Stimulated activated naive CD8-positive, alpha-beta T cell treated with anti-CD3 and anti-CD28 coated beads, Interleukin-15, amount 100 ng/mL, for 72 hours (primary cell): ENCODE results near the gene SARNP.
A peak's percentile ranks its signal among the peaks of the same experiment; 100 is the strongest.

Experiments used
- ATAC-seq: fragments of 150-1000 bp; cut with Tn5 transposase; 2 replicates; pipeline ENCODE4 v1.10.0; 2021; ENCODE audit warnings: mild to moderate bottlenecking, moderate library complexity
- DNase-seq, 2 donors: peaks; one replicate each; pipeline ENCODE4 v3.0.0; 2021 to 2022
- H3K27ac Mint-ChIP-seq, 2 donors: one replicate each; pipeline ENCODE4 v1.8.0; 2022; ENCODE audit warnings: mild to moderate bottlenecking in 2 of 2, mixed read lengths in 2 of 2, moderate library complexity in 2 of 2
- H3K27me3 Mint-ChIP-seq: one replicate; pipeline ENCODE4 v1.8.0; 2022; ENCODE audit warnings: mixed read lengths
- H3K4me1 Mint-ChIP-seq: one replicate; pipeline ENCODE4 v1.8.0; 2022; ENCODE audit warnings: mild to moderate bottlenecking, mixed read lengths
- H3K4me3 Mint-ChIP-seq, 2 donors: one replicate each; pipeline ENCODE4 v1.8.0; 2022; ENCODE audit warnings: mild to moderate bottlenecking in 2 of 2, mixed read lengths in 2 of 2, moderate library complexity in 1 of 2
- H3K9me3 Mint-ChIP-seq, 2 donors: one replicate each; pipeline ENCODE4 v1.8.0; 2022; ENCODE audit warnings: mixed read lengths in 2 of 2

The SARNP gene

DNA sequence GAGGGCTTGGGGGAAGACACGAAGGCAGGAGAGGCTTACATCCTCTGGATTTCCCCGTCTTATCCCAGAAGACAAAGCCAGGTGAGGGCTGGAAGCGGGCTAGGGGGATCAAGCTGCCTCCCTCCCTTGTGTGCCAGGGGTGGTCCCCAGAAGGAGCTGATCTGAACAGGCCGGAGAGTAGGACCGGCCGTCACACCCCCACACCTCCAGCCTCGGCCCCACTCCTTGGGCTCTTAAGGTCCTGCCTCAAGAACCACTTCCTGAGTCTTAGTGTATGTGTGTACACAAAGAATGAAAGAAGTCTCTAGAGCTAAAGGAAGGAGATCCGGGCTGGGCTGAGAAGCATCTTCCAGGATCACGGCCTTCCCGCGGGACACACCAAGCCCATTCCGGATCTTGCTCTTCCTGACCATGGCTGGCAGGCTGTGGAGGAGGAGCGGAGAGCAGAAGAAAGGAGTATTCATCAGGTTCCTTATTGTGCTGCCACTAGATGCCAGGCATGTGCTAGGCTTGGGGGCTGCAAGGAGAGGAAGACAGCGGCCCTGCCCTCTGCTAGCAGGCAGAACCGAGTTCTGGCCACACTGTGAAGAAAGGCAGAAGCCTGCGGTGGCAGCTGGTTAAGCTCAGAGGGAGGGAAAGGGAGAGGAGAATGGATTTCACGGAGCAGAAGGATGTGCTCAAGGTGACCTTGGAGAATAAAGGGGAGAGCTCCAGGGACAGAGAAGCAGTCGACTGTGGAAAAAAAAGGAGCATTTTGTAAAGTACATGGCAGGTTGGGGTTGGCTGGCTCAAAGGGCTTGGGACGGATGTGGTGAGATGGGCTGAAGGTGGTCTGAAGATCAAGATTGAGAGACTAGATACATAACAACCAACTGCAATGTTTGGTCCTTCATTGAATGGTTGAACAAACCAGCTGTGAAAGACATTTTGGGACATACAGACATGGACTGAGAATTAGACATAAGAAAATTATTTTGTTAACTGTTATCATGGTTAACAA, 87.4 kb downstream of the SARNP start:
- H3K4me1 Mint-ChIP-seq: peaks cover 56% of the 10 kb centered on the region
- no peaks in the 10 kb centered on the region for H3K27me3 Mint-ChIP-seq
- DNase-seq (peak; percentile 43 to 66), ATAC-seq (peak; percentile 71)
- peak overlapping the region; percentile 75 to 93 for H3K27ac Mint-ChIP-seq
- peak overlapping the region; percentile 89 to 95 for H3K4me3 Mint-ChIP-seq
- H3K9me3 Mint-ChIP-seq: no peaks in the 10 kb centered on the region

DNA sequence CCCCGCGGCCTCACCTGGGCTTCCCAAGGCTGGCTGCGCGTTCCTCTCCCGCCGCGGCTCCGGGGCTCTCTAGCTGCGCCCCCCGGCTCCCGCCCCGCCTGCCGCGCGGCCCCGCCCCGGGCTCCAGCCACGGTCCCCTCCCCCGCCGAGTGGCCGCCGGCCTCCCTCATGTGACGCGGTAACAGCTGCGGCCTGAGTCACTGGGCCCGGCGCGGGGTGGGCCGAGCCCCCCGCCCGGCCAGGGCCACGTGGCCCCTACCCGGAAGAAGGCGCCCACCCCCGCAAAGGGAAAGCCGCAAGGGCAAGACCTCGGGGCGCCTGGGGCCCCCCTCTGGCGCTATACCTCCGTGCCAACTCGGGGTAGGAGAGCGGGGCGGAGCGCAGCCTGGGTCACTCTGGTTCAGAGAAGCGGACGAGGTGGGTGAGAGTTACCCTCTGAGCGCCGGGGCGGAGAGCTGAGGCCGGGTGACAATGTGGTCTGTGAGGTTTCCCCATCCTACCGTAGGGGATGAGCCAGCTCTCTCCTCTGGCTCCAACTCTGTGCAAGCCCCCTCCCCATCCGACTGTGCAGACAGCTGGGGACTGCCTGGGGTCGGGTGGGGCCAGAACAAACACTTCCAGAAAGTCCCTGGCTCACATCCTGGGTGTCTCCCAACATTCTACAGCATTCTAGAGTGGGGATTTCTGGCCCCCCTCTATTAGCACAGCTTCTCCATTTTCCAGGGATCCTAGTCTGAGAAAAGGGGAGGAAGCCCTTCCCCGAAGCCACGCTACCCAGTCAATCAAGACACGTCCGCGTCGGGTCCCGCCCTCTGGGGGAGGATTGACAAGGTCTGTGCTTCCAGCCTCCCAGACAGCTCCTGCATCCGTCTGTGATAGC, 88.3 kb downstream of the SARNP start, which contains the start of gene CD63:
Gene CD63, minus strand, starts transcription at position 71 of the 880 bp plus-strand sequence. CDS start 668 bp downstream, outside the sequence.
- H3K4me3 Mint-ChIP-seq: peak within 1 kb of the TSS; percentile 89 to 95
- H3K27me3 Mint-ChIP-seq: no peaks in the 10 kb centered on the region
- peak within 1 kb of the TSS; percentile 83 to 93 for H3K27ac Mint-ChIP-seq
- H3K9me3 Mint-ChIP-seq: no peaks in the 10 kb centered on the region
- ATAC-seq (peak; percentile 83), DNase-seq (peak; percentile 76 to 87)
- H3K4me1 Mint-ChIP-seq: peaks cover 65% of the 10 kb centered on the region

DNA sequence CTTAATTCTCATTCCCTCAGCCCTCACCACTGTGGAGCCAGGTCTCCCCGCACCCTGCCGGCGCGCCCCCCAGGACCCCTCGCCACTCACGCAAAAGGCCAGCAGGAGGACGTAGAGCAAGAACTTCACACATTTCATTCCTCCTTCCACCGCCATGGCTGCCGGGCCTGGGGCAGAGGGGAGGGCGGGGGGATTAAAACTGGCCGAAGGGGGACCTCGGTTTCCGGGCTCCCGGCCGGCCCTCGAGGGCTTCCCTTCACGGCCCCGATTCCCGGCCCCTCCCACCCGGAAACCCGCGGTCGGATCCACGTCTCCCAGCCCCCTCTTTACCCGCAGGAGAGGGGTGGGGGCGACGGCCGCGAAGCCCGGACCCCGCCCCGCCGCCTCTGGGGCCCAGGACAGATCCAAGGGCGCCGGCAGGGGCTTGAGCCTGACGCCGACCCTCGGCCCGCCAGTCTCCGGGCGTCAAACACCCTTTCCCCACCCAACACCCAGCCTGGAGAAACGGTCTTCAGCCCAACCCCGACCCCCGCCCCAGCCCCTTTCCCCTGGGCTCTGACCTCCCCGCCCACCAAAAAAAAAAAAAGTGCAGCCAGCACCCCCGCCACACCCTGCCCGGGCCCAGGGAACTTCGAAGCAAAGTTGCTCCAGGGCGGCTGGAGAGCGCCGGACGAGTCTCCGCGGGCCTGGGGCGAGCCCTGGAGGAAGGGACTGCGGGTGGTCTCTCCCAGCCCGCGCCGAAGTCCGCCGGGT, 89.2 kb downstream of the SARNP start:
- Mint-ChIP-seq H3K27me3 (no peaks in the 10 kb centered on the region), H3K4me1 (peaks cover 65% of the 10 kb centered on the region), H3K9me3 (no peaks in the 10 kb centered on the region), H3K4me3 (peak overlapping the region; percentile 89 to 95), H3K27ac (no peak overlapping the region)
- DNase-seq: no peak
- peak; percentile 10 for ATAC-seq

DNA sequence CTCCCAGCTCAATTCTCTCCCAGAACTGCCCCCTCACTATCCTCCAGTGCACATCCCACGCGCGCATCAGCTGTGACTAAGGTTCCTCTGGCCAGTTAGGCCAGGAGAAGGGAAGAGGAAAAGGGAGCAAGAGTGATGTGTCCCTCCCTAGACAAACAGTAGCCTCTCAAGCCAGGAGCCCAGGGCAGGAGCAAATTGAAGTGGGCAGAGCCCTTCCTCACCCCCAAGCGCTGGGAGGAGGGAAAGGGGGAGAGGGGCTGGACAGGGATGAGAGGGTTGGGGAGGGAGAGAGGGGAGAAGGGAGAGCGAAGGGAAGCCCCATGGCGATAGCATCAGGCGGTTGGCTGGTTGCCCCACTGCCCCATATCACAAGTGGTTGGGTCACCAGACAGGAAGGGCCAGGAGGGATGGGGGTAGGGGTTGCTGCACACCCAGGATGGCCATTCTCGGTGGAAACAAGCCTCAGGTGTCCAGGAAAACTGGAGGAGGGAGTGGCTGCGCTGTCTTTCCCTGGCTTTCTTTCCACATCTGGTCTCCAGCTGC, 89.8 kb downstream of the SARNP start:
- Mint-ChIP-seq H3K4me3 (peak overlapping the region; percentile 84 to 89), H3K4me1 (peaks cover 64% of the 10 kb centered on the region), H3K27ac (peak overlapping the region; percentile 7 to 85), H3K9me3 (no peaks in the 10 kb centered on the region), H3K27me3 (no peaks in the 10 kb centered on the region)
- no peak for ATAC-seq
- DNase-seq: no peak

DNA sequence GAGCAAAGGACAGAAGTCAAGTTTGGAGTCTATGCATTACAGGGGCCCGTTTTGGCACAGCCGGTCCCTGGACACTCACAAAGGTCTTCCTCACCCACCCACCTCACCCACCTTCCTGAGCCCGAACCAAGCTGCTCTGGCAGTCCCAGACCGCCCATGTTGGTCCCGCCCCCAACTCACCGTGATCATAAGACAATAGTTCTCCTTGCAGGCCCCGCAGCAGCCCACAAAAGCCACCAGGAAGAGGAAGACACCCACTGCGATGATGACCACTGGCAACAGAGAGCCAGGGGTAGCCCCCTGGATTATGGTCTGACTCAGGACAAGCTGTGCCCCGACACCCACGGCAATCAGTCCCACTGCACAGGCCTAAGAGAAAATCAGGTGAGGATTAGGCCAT, 90.6 kb downstream of the SARNP start:
- DNase-seq (no peak), ATAC-seq (no peak)
- Mint-ChIP-seq H3K27me3 (no peaks in the 10 kb centered on the region), H3K27ac (peak overlapping the region in 1 of 2 donors; percentile 7), H3K4me1 (peaks cover 56% of the 10 kb centered on the region), H3K9me3 (no peaks in the 10 kb centered on the region), H3K4me3 (peak overlapping the region; percentile 84 to 89)

DNA sequence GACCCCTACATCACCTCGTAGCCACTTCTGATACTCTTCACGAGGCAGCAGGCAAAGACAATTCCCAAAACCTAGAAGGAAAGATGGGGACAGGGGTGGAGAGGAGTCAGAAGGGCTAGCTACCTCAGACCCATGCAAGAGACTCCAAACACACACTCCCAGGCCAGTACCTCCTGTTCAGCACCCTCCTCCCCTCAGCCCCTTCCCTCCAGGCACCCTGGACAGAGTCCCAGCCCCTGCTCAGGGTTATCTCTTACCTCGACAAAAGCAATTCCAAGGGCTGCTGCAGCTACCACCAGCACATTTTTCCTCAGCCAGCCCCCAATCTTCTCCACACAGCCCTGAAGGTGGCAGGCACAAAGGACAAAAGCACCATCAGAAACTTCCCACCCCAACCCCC, 92.0 kb downstream of the SARNP start:
- Mint-ChIP-seq H3K9me3 (no peaks in the 10 kb centered on the region), H3K4me3 (no peak overlapping the region), H3K27me3 (no peaks in the 10 kb centered on the region), H3K4me1 (peaks cover 51% of the 10 kb centered on the region), H3K27ac (no peak overlapping the region)
- no peak for DNase-seq
- no peak for ATAC-seq

DNA sequence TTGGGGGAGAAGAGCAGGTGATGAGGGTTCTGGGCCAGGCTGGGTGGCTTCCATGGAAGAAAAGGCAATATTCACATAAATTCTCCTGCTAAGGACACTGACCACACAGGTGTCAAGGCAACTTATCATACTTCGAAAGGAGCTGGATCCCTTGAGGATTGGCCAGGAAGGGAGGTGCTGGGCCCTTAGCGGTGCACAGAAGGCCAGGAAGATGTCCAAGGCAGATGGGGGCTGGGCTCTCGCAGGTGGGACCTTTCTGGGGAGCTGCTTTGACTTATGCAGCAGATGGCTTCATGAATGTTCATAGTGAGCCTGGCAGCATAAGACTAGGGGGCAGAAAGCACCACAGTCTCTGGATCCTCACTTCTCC, 92.6 kb downstream of the SARNP start:
- ATAC-seq (no peak), DNase-seq (no peak)
- Mint-ChIP-seq H3K4me1 (peaks cover 45% of the 10 kb centered on the region), H3K27me3 (no peaks in the 10 kb centered on the region), H3K4me3 (no peak overlapping the region), H3K27ac (peak overlapping the region in 1 of 2 donors; percentile 2), H3K9me3 (no peaks in the 10 kb centered on the region)

DNA sequence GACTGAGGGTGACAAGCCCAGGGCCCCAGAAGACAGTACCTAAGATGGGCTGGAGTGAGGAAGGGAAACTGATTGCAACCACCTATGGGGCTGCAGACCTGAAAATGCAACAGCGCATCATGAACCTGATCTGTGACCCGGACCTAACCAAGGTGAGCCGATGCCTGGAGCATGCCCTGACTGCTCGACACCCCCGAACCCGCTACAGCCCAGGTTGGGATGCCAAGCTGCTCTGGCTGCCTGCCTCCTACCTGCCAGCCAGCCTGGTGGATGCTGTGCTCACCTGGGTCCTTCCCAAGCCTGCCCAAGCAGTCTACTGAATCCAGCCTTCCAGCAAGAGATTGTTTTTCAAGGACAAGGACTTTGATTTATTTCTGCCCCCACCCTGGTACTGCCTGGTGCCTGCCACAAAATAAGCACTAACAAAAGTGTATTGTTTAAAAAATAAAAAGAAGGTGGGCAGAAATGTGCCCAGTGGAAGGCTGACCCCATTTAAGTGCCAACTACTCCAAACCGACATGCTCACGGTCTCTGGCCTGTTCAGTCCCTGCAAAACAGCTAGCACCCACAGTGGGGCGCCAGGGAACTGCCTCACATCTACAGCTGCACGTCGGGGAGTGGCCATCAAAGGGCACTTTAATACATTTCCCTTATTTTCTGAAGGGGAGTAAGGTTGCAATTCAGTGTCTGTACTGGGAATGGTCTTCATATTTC, 93.1 kb downstream of the SARNP start:
- ATAC-seq: peak; percentile 54
- peak; percentile 63 to 75 for DNase-seq
- Mint-ChIP-seq H3K27ac (peak overlapping the region in 1 of 2 donors; percentile 2), H3K27me3 (no peaks in the 10 kb centered on the region), H3K4me3 (no peak overlapping the region), H3K4me1 (peaks cover 40% of the 10 kb centered on the region), H3K9me3 (no peaks in the 10 kb centered on the region)

DNA sequence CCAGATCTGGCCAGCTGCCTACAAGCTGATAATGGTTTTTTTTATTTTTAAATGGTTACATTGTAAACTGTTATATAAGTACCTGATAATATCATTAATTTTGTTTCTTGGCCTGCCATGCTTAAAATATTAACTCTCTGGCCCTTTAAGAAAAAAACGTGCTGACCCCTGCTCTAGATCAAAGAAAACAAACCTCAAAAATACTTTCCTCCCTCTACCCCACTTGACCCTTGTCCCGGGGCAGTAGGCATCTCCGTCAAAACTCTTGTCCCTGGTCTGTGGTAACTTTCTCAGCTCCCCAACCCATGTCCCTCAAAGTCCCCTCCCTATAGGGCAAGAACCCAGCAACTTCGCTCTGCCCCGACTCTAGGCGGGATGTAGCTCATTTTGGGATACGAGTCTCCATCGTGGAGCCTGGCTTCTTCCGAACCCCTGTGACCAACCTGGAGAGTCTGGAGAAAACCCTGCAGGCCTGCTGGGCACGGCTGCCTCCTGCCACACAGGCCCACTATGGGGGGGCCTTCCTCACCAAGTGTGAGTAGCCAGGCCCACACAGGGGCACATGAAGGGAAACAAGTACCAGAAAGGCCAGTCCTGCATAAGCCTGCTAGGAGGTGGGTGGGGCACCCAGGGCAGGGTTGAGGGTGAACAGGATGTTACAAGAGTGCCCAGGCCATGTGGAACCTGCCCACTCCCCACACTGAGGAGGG, 93.9 kb downstream of the SARNP start:
- ATAC-seq: no peak
- no peak overlapping the region for H3K4me3 Mint-ChIP-seq
- peak overlapping the region in 1 of 2 donors; percentile 74 for H3K27ac Mint-ChIP-seq
- H3K9me3 Mint-ChIP-seq: no peaks in the 10 kb centered on the region
- H3K27me3 Mint-ChIP-seq: no peaks in the 10 kb centered on the region
- DNase-seq: no peak
- H3K4me1 Mint-ChIP-seq: peaks cover 45% of the 10 kb centered on the region

DNA sequence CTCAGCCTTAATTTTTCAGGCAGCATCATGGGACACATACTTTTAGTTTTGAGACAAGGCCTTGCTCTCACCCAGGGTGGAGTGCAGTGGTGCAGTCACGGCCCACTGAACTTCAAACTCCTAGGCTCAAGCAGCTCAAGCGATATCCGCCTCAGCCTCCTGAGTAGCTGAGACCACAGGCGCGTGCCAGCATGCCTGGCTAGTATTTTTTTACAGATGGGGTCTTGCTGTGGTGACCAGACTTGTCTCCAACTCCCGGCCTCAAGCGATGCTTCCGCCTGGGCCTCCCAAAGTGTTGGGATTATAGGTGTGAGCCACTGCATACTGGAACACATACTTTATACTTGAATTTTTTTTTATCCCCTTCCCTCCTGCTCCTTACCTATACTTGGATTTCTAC, 94.6 kb downstream of the SARNP start:
- peaks cover 50% of the 10 kb centered on the region for H3K4me1 Mint-ChIP-seq
- no peaks in the 10 kb centered on the region for H3K9me3 Mint-ChIP-seq
- no peaks in the 10 kb centered on the region for H3K27me3 Mint-ChIP-seq
- ATAC-seq (no peak), DNase-seq (no peak)
- no peak overlapping the region for H3K4me3 Mint-ChIP-seq
- peak overlapping the region in 1 of 2 donors; percentile 71 for H3K27ac Mint-ChIP-seq

DNA sequence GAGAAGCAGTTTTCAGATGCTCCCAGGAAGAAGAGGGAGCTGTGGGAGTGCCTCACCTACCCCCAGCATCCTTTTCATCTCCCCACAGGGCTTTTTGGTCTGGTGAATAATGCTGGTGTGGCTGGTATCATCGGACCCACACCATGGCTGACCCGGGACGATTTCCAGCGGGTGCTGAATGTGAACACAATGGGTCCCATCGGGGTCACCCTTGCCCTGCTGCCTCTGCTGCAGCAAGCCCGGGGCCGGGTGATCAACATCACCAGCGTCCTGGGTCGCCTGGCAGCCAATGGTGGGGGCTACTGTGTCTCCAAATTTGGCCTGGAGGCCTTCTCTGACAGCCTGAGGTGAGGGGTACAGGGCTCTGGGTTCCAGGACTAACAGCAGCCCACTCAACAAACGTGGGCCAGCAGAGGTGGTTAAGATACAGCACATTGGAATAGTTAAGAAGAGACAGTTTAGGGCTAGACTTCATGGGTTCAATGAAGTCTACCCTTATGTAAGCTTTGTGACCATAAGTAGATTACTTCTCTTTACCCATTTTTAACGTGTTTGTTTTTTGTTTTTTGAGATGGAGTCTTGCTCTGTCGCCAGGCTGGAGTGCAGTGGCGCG, 95.8 kb downstream of the SARNP start:
- H3K27me3 Mint-ChIP-seq: no peaks in the 10 kb centered on the region
- ATAC-seq (no peak), DNase-seq (no peak)
- H3K4me1 Mint-ChIP-seq: peaks cover 50% of the 10 kb centered on the region
- H3K27ac Mint-ChIP-seq: no peak overlapping the region
- H3K4me3 Mint-ChIP-seq: no peak overlapping the region
- H3K9me3 Mint-ChIP-seq: no peaks in the 10 kb centered on the region

DNA sequence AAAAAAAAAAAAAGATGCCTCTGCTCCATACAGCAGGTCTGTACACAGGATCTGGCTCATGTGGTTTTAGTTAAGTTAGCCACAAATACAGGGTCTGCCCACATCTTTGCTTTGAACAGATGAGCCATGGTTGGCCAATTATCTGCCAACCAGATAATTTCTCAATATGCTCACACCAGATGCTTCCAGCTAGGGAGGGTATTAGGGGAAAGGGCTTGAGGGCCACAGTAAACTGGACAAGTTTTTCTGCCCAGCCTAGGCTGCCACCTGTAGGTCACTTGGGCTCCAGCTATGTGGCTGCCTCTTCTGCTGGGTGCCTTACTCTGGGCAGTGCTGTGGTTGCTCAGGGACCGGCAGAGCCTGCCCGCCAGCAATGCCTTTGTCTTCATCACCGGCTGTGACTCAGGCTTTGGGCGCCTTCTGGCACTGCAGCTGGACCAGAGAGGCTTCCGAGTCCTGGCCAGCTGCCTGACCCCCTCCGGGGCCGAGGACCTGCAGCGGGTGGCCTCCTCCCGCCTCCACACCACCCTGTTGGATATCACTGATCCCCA, 96.6 kb downstream of the SARNP start:
- H3K4me3 Mint-ChIP-seq: no peak overlapping the region
- H3K9me3 Mint-ChIP-seq: no peaks in the 10 kb centered on the region
- no peak for ATAC-seq
- no peak for DNase-seq
- H3K4me1 Mint-ChIP-seq: peaks cover 45% of the 10 kb centered on the region
- no peak overlapping the region for H3K27ac Mint-ChIP-seq
- H3K27me3 Mint-ChIP-seq: no peaks in the 10 kb centered on the region

DNA sequence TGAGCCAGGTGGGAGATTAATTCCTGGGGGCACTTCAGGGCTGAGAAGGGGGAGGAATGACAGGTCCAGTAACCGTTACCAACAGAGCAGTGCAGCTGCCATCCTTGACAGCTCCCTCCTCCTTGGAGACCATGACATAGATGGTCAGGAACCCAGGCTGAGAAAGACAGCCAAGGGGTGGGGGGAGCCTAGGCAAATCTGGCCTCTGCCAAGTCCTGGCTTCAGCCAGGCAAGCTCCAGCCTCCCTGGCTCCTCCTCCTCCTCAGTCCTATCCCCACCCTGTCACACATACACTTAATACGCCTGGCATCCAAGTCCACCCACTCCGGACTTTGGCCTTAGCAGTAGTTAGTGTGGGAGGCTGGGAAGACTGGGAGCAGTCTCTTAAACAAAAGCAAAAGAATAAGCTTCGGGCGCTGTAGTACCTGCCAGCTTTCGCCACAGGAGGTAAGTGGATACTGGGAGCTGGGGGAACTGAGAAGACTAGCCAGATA, 97.4 kb downstream of the SARNP start, which contains the start of gene RDH5:
Gene RDH5, plus strand, starts transcription at position 323 of the 494 bp plus-strand sequence. CDS start 792 bp downstream, outside the sequence.
- Mint-ChIP-seq H3K9me3 (no peaks in the 10 kb centered on the region), H3K27me3 (no peaks in the 10 kb centered on the region), H3K4me3 (no peak within 1 kb of the TSS), H3K27ac (no peak within 1 kb of the TSS), H3K4me1 (peaks cover 45% of the 10 kb centered on the region)
- ATAC-seq (no peak), DNase-seq (no peak)
